CD14-positive monocyte (primary cell): ENCODE measurements around the gene CEBPG. TPM values are rescaled to one million over a fixed set of nuclear protein-coding genes. Genes with fewer than 3 reads are reported as not detected.

ENCODE experiments used
- DNase-seq, 3 donors: peaks; one replicate each; pipeline ENCODE4 v3.0.0-alpha.2; 2011 to 2022
- H2AFZ ChIP-seq: 2 replicates; pipeline ENCODE4 v1.6.0; 2012; ENCODE audit warnings: mild to moderate bottlenecking, low read depth, low read length, inconsistent platforms; ENCODE audit not compliant: insufficient read depth, poor library complexity, severe bottlenecking
- H3K27ac ChIP-seq, 2 donors: 1 replicate in 1 of 2; 2 replicates in 1 of 2; pipeline ENCODE4 v1.5.1; 2012 to 2013; ENCODE audit warnings: low read length in 2 of 2, control low read depth in 1 of 2, inconsistent platforms in 1 of 2, low read depth in 1 of 2, mild to moderate bottlenecking in 1 of 2
- H3K27me3 ChIP-seq, 2 donors: one replicate each; pipeline versions ENCODE4 v1.6.0 to v1.6.1; 2011 to 2013; ENCODE audit warnings: low read length in 2 of 2; ENCODE audit not compliant: control insufficient read depth in 2 of 2, insufficient read depth in 2 of 2
- H3K36me3 ChIP-seq, 2 donors: replicated peaks in 1 of 2; 1 replicate in 1 of 2; 2 replicates in 1 of 2; pipeline versions ENCODE4 v1.5.1 to v1.6.1; 2012 to 2013; ENCODE audit warnings: low read length in 2 of 2, control low read depth in 1 of 2, inconsistent platforms in 1 of 2, mild to moderate bottlenecking in 1 of 2; ENCODE audit not compliant: insufficient read depth in 2 of 2, control insufficient read depth in 1 of 2
- H3K4me1 ChIP-seq, 2 donors: 1 replicate in 1 of 2; 2 replicates in 1 of 2; pipeline versions ENCODE4 v1.5.1 to v1.6.1; 2012 to 2013; ENCODE audit warnings: low read length in 2 of 2, control low read depth in 1 of 2, inconsistent platforms in 1 of 2, mild to moderate bottlenecking in 1 of 2, moderate library complexity in 1 of 2; ENCODE audit not compliant: insufficient read depth in 2 of 2, control insufficient read depth in 1 of 2
- H3K4me2 ChIP-seq: replicated peaks from 2 replicates; pipeline ENCODE3; 2012; ENCODE audit warnings: low read length, moderate library complexity, mild to moderate bottlenecking; ENCODE audit not compliant: poor library complexity, severe bottlenecking; ENCODE audit errors: extremely low read depth
- H3K4me3 ChIP-seq, 3 experiments: fragments of 200-600 bp in 1 of 3; sonication (generic) in 1 of 3; replicated peaks in 1 of 3; 1 replicate in 2 of 3; 2 replicates in 1 of 3; pipeline ENCODE4 v1.5.1; 2011 to 2013; ENCODE audit warnings: low read length in 3 of 3, mild to moderate bottlenecking in 3 of 3, control low read depth in 2 of 3, low read depth in 2 of 3, inconsistent platforms in 1 of 3, moderate library complexity in 1 of 3
- H3K79me2 ChIP-seq: 2 replicates; pipeline ENCODE4 v1.6.0; 2012; ENCODE audit warnings: mild to moderate bottlenecking, control low read depth, inconsistent platforms, low read length, moderate library complexity; ENCODE audit not compliant: insufficient read depth
- H3K9ac ChIP-seq: 2 replicates; pipeline ENCODE4 v1.6.0; 2017; ENCODE audit warnings: low read length, mild to moderate bottlenecking; ENCODE audit not compliant: insufficient read depth, poor library complexity, severe bottlenecking
- H3K9me3 ChIP-seq, 2 donors: replicated peaks in 1 of 2; 1 replicate in 1 of 2; 2 replicates in 1 of 2; pipeline versions ENCODE4 v1.5.1 to v1.6.1; 2012 to 2013; ENCODE audit warnings: low read length in 2 of 2, control low read depth in 1 of 2; ENCODE audit not compliant: control insufficient read depth in 1 of 2, insufficient read depth in 1 of 2
- H4K20me1 ChIP-seq: 2 replicates; pipeline ENCODE4 v1.6.0; 2012; ENCODE audit warnings: mild to moderate bottlenecking, low read length, control low read depth, moderate library complexity; ENCODE audit not compliant: insufficient read depth
- H3K27ac Mint-ChIP-seq, 7 donors: one replicate each; pipeline ENCODE4 v1.8.0; 2020; ENCODE audit warnings: mild to moderate bottlenecking in 7 of 7, mixed read lengths in 7 of 7, moderate library complexity in 6 of 7, inconsistent platforms in 2 of 7
- H3K27me3 Mint-ChIP-seq, 3 donors: one replicate each; pipeline ENCODE4 v1.8.0; 2021 to 2022; ENCODE audit warnings: low read depth in 3 of 3, mild to moderate bottlenecking in 3 of 3, mixed read lengths in 3 of 3, moderate library complexity in 3 of 3, inconsistent platforms in 1 of 3
- H3K36me3 Mint-ChIP-seq, 2 donors: one replicate each; pipeline ENCODE4 v1.8.0; 2020; ENCODE audit warnings: mixed read lengths in 2 of 2, inconsistent platforms in 1 of 2, mild to moderate bottlenecking in 1 of 2
- H3K4me1 Mint-ChIP-seq: one replicate; pipeline ENCODE4 v1.8.0; 2020; ENCODE audit warnings: mild to moderate bottlenecking, mixed read lengths
- H3K4me3 Mint-ChIP-seq, 2 donors: one replicate each; pipeline ENCODE4 v1.8.0; 2020; ENCODE audit warnings: mild to moderate bottlenecking in 2 of 2, mixed read lengths in 2 of 2, moderate library complexity in 1 of 2
- H3K9me3 Mint-ChIP-seq, 7 donors: one replicate each; pipeline ENCODE4 v1.8.0; 2020 to 2022; ENCODE audit warnings: mixed read lengths in 7 of 7, mild to moderate bottlenecking in 6 of 7, moderate library complexity in 6 of 7, inconsistent platforms in 2 of 7
- CTCF ChIP-seq: fragments of 200-600 bp; IDR thresholded peaks from one replicate; pipeline ENCODE4 v1.8.0; 2022; ENCODE audit warnings: antibody characterized with exemption, mild to moderate bottlenecking
- WGBS: methylation state at CpG from one replicate; pipeline ENCODE4 v1.1.5; 2013; ENCODE audit warnings: missing lambda C conversion rate; ENCODE audit not compliant: insufficient coverage; 5-methylcytosine and 5-hydroxymethylcytosine counted together
- intact Hi-C, 2 donors: fragments of 100-400 bp; cut with micrococcal nuclease; formaldehyde crosslinking; loops; one replicate each; pipeline versions ENCODE4 v1.15.0 to v1.15.1; 2023
- polyA plus RNA-seq, 3 donors: library from polyadenylated mRNA; depleted of rRNA in 1 of 3; unstranded in 2 of 3; stranded (reverse) in 1 of 3; fragments of 300-500 nt in 2 of 3; fragments of >200 nt in 1 of 3; fragmentation: Illumina TruSeq in 2 of 3; gene quantifications; 1 replicate in 2 of 3; 2 replicates in 1 of 3; pipeline ENCODE4 v1.2.3, GENCODE V29; 2012 to 2021

Gene CEBPG
- polyA plus RNA-seq, 3 donors, result 16.8 to 18.3 (median 17.8) TPM

DNA sequence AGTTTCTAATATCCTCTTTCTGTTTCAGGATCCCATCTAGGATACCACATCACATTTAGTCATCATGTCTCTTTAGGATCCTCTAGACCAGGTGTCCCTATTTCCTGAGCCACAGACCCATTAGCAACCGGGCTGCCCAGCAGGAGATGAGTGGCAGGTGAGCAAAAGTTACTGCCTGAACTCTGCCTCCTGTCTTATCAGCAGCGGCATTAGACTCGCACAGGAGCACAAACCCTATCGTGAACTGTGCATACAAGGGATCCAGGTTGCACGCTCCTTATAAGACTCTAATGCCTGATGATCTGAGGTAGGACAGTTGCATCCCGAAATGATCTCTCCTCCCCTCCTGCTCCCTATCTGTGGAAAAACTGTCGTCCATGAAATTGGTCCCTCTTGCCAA lies 7.8 kb upstream of the CEBPG start:
- no peaks in the 10 kb centered on the region for H3K36me3 Mint-ChIP-seq
- Histone ChIP-seq H3K4me2 (no peak overlapping the region), H3K9ac (no peak overlapping the region), H3K27me3 (no peaks in the 10 kb centered on the region), H3K27ac (no peak overlapping the region), H2AFZ (no peak overlapping the region), H3K79me2 (no peaks in the 10 kb centered on the region), H3K4me1 (peaks cover 0 to 7% of the 10 kb centered on the region in 2 donors), H3K4me3 (no peak overlapping the region), H4K20me1 (no peaks in the 10 kb centered on the region), H3K9me3 (no peaks in the 10 kb centered on the region), H3K36me3 (no peaks in the 10 kb centered on the region)
- H3K4me3 Mint-ChIP-seq, result no peak overlapping the region
- peak overlapping the region in 2 of 7 donors; percentile 9 to 36 for H3K27ac Mint-ChIP-seq
- peaks cover 0 to 2% (median 0%) of the 10 kb centered on the region in 7 donors for H3K9me3 Mint-ChIP-seq
- DNase-seq, result no peak
- intact Hi-C loops, result no loop called here
- 93% methylated on average over 3 of the region's 7 CpGs for WGBS
- TF ChIP-seq CTCF, result no peak
- peaks cover 6% of the 10 kb centered on the region for H3K4me1 Mint-ChIP-seq
- H3K27me3 Mint-ChIP-seq, result peaks cover 8 to 9% (median 8%) of the 10 kb centered on the region in 3 donors

DNA sequence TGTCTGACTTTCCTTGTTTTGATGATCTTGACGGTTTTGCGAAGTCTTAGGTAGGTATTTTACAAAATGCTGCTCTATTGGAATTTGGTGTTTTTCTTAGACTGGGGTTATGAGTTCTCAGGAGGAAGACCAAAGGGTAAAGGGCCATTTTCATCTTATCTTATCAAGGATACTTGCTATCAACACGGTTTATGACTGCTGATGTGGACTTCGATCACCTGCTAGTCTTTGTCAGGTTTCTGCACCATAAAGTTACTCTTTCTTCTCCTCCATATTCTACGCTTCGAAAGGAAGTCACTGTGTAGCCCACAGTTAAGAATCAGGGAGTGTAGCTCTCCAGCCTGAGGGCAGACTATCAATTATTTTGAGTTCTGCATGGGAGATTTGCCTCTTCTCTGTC lies 7.4 kb upstream of the CEBPG start:
- Histone ChIP-seq H3K27me3 (no peaks in the 10 kb centered on the region), H3K27ac (no peak overlapping the region), H3K4me3 (no peak overlapping the region), H3K4me1 (peaks cover 1 to 8% of the 10 kb centered on the region in 2 donors), H3K4me2 (no peak overlapping the region), H3K9ac (no peak overlapping the region), H4K20me1 (no peaks in the 10 kb centered on the region), H3K36me3 (no peaks in the 10 kb centered on the region), H3K9me3 (no peaks in the 10 kb centered on the region), H3K79me2 (no peaks in the 10 kb centered on the region), H2AFZ (no peak overlapping the region)
- no peak for DNase-seq
- TF ChIP-seq CTCF, result no peak
- Mint-ChIP-seq H3K4me3 (no peak overlapping the region), H3K4me1 (peaks cover 8% of the 10 kb centered on the region), H3K9me3 (peaks cover 0 to 2% (median 0%) of the 10 kb centered on the region in 7 donors), H3K27me3 (peaks cover 8 to 9% (median 8%) of the 10 kb centered on the region in 3 donors), H3K36me3 (no peaks in the 10 kb centered on the region), H3K27ac (no peak overlapping the region)
- intact Hi-C loops, result no loop called here
- WGBS, result 80% methylated on average over 1 of the region's 6 CpGs
